Neural cell (in vitro differentiated cells): ENCODE results near the gene TDRD6. TPM values are rescaled to one million over a fixed set of nuclear protein-coding genes. Genes with fewer than 3 reads are reported as not detected.
A peak's percentile ranks its signal among the peaks of the same experiment; 100 is the strongest.

Experiments used
- H2AFZ ChIP-seq: fragments of 200-600, 300-800 bp; sonication (generic), shearing (Covaris generic); 2 replicates; pipeline ENCODE4 v1.6.0; 2014; ENCODE audit warnings: low read depth, mild to moderate bottlenecking, antibody characterized with exemption, low read length, moderate library complexity
- H3F3A ChIP-seq: fragments of 200-600 bp; shearing (Covaris generic); 2 replicates; pipeline ENCODE4 v1.6.1; 2016; ENCODE audit warnings: mild to moderate bottlenecking, moderate library complexity, mixed read lengths, antibody characterized with exemption, low read length; ENCODE audit not compliant: insufficient read depth, poor library complexity, severe bottlenecking
- H3K27ac ChIP-seq: fragments of 200-600, 300-800 bp; sonication (generic), shearing (Covaris generic); 2 replicates; pipeline ENCODE4 v1.5.1; 2014; ENCODE audit warnings: mild to moderate bottlenecking, low read length, moderate library complexity
- H3K27me3 ChIP-seq: fragments of 300-800, 200-600 bp; sonication (generic), shearing (Covaris generic); 2 replicates; pipeline ENCODE4 v1.6.0; 2014; ENCODE audit warnings: mild to moderate bottlenecking, low read depth, low read length, moderate library complexity; ENCODE audit not compliant: insufficient read depth
- H3K36me3 ChIP-seq: fragments of 300-800, 200-600 bp; sonication (generic), shearing (Covaris generic); 2 replicates; pipeline ENCODE4 v1.5.1; 2014; ENCODE audit warnings: mild to moderate bottlenecking, antibody characterized with exemption, low read length, moderate library complexity; ENCODE audit not compliant: insufficient read depth
- H3K4me2 ChIP-seq: fragments of 300-800, 200-600 bp; sonication (generic), shearing (Covaris generic); 2 replicates; pipeline ENCODE4 v1.6.0; 2014; ENCODE audit warnings: mild to moderate bottlenecking, low read length
- H3K4me3 ChIP-seq: fragments of 300-800, 200-600 bp; sonication (generic), shearing (Covaris generic); 2 replicates; pipeline ENCODE4 v1.5.1; 2014; ENCODE audit warnings: mild to moderate bottlenecking, low read length, moderate library complexity
- H3K79me2 ChIP-seq: fragments of 200-600 bp; shearing (Covaris generic); replicated peaks from 2 replicates; pipeline ENCODE4 v1.6.0; 2014; ENCODE audit warnings: mild to moderate bottlenecking, low read length, moderate library complexity; ENCODE audit not compliant: insufficient read depth
- H3K9ac ChIP-seq: fragments of 300-800, 200-600 bp; sonication (generic), shearing (Covaris generic); 2 replicates; pipeline ENCODE4 v1.6.1; 2016; ENCODE audit warnings: mild to moderate bottlenecking, low read length, mixed read lengths
- H3K9me2 ChIP-seq: fragments of 200-600 bp; shearing (Covaris generic); 2 replicates; pipeline ENCODE4 v1.6.1; 2016; ENCODE audit warnings: mild to moderate bottlenecking, low read length, mixed read lengths; ENCODE audit not compliant: insufficient read depth
- H3K9me3 ChIP-seq: fragments of 200-600, 300-800 bp; sonication (generic), shearing (Covaris generic); 2 replicates; pipeline ENCODE4 v1.6.1; 2016; ENCODE audit warnings: mild to moderate bottlenecking, mixed run types, low read length, moderate library complexity, mixed read lengths
- H4K20me1 ChIP-seq: fragments of 200-600 bp; shearing (Covaris generic); 2 replicates; pipeline ENCODE4 v1.6.1; 2016; ENCODE audit warnings: mild to moderate bottlenecking, mixed run types; ENCODE audit not compliant: insufficient read depth
- CTCF ChIP-seq: fragments of 450-650 bp; IDR thresholded peaks from 2 replicates; pipeline ENCODE4 v1.5.1; 2014; ENCODE audit warnings: antibody characterized with exemption, mild to moderate bottlenecking, moderate library complexity; ENCODE audit not compliant: poor library complexity, severe bottlenecking
- EP300 ChIP-seq: fragments of 450-650 bp; conservative IDR thresholded peaks from 2 replicates; pipeline ENCODE4 v1.6.1; 2014; ENCODE audit warnings: antibody characterized with exemption, mild to moderate bottlenecking, moderate library complexity; ENCODE audit not compliant: poor library complexity, severe bottlenecking
- EZH2 ChIP-seq: fragments of 200-600, 300-800 bp; shearing (Covaris generic), sonication (generic); IDR thresholded peaks from 2 replicates; pipeline ENCODE4 v1.6.1; 2014; ENCODE audit warnings: antibody characterized with exemption, low read length, borderline replicate concordance, mild to moderate bottlenecking; ENCODE audit not compliant: insufficient read depth, poor library complexity, severe bottlenecking
- MXI1 ChIP-seq: fragments of 450-650 bp; conservative IDR thresholded peaks from 2 replicates; pipeline ENCODE4 v1.6.1; 2014; ENCODE audit warnings: antibody characterized with exemption, mild to moderate bottlenecking; ENCODE audit not compliant: poor library complexity, severe bottlenecking
- POLR2AphosphoS5 ChIP-seq: IDR thresholded peaks from 2 replicates; pipeline ENCODE4 v1.6.1; 2012
- RAD21 ChIP-seq: fragments of 450-650 bp; conservative IDR thresholded peaks from 2 replicates; pipeline ENCODE4 v1.6.1; 2014; ENCODE audit warnings: antibody characterized with exemption, mild to moderate bottlenecking, moderate library complexity
- REST ChIP-seq: IDR thresholded peaks from 2 replicates; pipeline ENCODE4 v1.6.1; 2012; ENCODE audit warnings: borderline replicate concordance
- SMC3 ChIP-seq: fragments of 450-650 bp; conservative IDR thresholded peaks from 2 replicates; pipeline ENCODE4 v1.6.1; 2014; ENCODE audit warnings: antibody characterized with exemption, mild to moderate bottlenecking, moderate library complexity; ENCODE audit not compliant: poor library complexity
- TAF1 ChIP-seq: IDR thresholded peaks from 2 replicates; pipeline ENCODE4 v1.6.1; 2012; ENCODE audit warnings: low read depth
- polyA plus RNA-seq: library from polyadenylated mRNA; depleted of rRNA; stranded (reverse); fragments of >200 nt; gene quantifications from 2 replicates; pipeline ENCODE4 v1.2.3, GENCODE V29; 2014

The TDRD6 gene
- polyA plus RNA-seq, 1 donor from 2014 or later: 0.92 TPM

DNA sequence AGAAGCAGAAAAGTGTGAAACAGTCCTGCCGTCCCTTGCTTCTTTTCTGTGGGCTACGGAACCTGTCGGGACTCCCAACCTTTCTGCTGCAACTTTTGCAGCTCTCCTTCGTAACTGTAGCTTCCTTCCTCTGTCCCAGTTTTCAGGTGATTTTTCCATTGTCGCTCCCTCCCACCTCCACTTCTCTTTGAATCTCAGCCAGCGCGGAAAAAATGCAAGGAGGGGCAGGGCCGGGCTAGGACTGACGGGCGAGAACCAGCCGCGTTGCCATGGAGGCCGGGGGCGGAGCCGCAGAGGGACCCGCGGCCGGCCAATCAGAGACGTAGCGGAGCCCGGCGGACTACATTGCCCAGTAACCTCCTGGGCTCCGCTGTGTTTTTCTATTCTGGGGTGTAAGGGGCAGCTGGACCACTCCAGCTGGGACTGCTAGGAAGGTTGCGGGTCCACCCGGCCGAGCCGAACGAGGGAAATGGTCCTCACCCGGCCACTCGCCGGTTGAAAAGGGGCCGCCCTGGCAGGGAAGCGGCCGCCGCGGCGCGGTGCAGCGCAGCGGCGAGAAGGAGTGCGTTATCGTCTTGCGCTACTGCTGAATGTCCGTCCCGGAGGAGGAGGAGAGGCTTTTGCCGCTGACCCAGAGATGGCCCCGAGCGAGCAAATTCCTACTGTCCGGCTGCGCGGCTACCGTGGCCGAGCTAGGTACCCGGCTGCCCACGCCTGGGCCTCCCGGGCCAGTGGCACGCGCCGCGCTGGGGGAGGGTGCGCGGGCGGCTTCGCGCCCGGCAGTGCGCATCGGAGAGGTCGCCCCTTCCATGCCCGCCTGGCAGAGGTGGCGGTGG is 34.9 kb upstream of the TDRD6 start, which contains the start of the genes CYP39A1 and SLC25A27:
TSS of gene CYP39A1 (minus strand) at position 216 of the 836 bp plus-strand sequence. CDS start 236 bp downstream, outside the sequence.
TSS of gene SLC25A27 (plus strand) at position 373 of the 836 bp plus-strand sequence. CDS start at position 591, 218 bp downstream.
- peak within 1 kb of the TSS; percentile 71 for H3K9ac ChIP-seq
- H3F3A ChIP-seq: no peaks in the 10 kb centered on the region
- H3K27ac ChIP-seq: peak within 1 kb of the TSS; percentile 53
- H3K4me2 ChIP-seq: peak within 1 kb of the TSS; percentile 83
- no peaks in the 10 kb centered on the region for H3K36me3 ChIP-seq
- peak; percentile 24 for TF ChIP-seq REST
- TF ChIP-seq CTCF: peak; percentile 28
- no peak for TF ChIP-seq EZH2
- no peak for TF ChIP-seq EP300
- peak; percentile 45 for TF ChIP-seq POLR2AphosphoS5
- TF ChIP-seq RAD21: peak; percentile 22
- TF ChIP-seq TAF1: peak; percentile 63
- peak; percentile 79 for TF ChIP-seq MXI1
- TF ChIP-seq SMC3: peak; percentile 26
- peak within 1 kb of the TSS; percentile 65 for H2AFZ ChIP-seq
- H3K9me3 ChIP-seq: no peaks in the 10 kb centered on the region
- H3K4me3 ChIP-seq: peak within 1 kb of the TSS; percentile 83
- no peaks in the 10 kb centered on the region for H3K27me3 ChIP-seq
- H4K20me1 ChIP-seq: no peaks in the 10 kb centered on the region
- no peaks in the 10 kb centered on the region for H3K79me2 ChIP-seq
- no peaks in the 10 kb centered on the region for H3K9me2 ChIP-seq

GRCh38 chr6:46653439-46654195 is 34.1 kb upstream of the TDRD6 start:
- Histone ChIP-seq H3K27me3 (no peaks in the 10 kb centered on the region), H3K36me3 (no peaks in the 10 kb centered on the region), H3K27ac (no peak overlapping the region), H3K9ac (peak overlapping the region; percentile 71), H3K4me2 (peak overlapping the region; percentile 83), H2AFZ (peak overlapping the region; percentile 65), H3F3A (no peaks in the 10 kb centered on the region), H3K9me3 (no peaks in the 10 kb centered on the region), H3K4me3 (peak overlapping the region; percentile 83), H4K20me1 (no peaks in the 10 kb centered on the region), H3K9me2 (no peaks in the 10 kb centered on the region), H3K79me2 (no peaks in the 10 kb centered on the region)
- TF ChIP-seq SMC3: no peak
- no peak for TF ChIP-seq EP300
- TF ChIP-seq REST: no peak
- no peak for TF ChIP-seq TAF1
- no peak for TF ChIP-seq POLR2AphosphoS5
- no peak for TF ChIP-seq EZH2
- TF ChIP-seq MXI1: peak; percentile 61
